Ovary (tissue), 9 donors: ENCODE data around the gene AFTPH. TPM values are rescaled to one million over a fixed set of nuclear protein-coding genes. Genes with fewer than 3 reads are reported as not detected.

Source experiments
- DNase-seq, 5 donors: peaks; one replicate each; pipeline ENCODE4 v3.0.0-alpha.2; 2019 to 2020
- H3K27ac ChIP-seq, 2 donors: fragments of 200-600 bp; one replicate each; pipeline versions ENCODE4 v1.5.1 to v1.8.0; 2019 to 2022
- H3K27me3 ChIP-seq: fragments of 200-600 bp; one replicate; pipeline ENCODE4 v1.8.0; 2022
- H3K36me3 ChIP-seq: fragments of 200-600 bp; sonication (generic); one replicate; pipeline ENCODE4 v1.5.1; 2019
- H3K4me1 ChIP-seq: one replicate; pipeline ENCODE4 v1.8.1; 2013; ENCODE audit warnings: mild to moderate bottlenecking, moderate library complexity; ENCODE audit not compliant: insufficient read depth
- H3K4me3 ChIP-seq: fragments of 200-600 bp; sonication (generic); one replicate; pipeline ENCODE4 v1.5.1; 2017
- H3K9me3 ChIP-seq, 2 donors: fragments of 200-600 bp in 1 of 2; sonication (generic) in 1 of 2; one replicate each; pipeline versions ENCODE4 v1.5.1 to v1.8.1; 2013 to 2019; ENCODE audit warnings: mild to moderate bottlenecking in 1 of 2, moderate library complexity in 1 of 2
- EP300 ChIP-seq: sonication (generic); formaldehyde crosslinking; IDR thresholded peaks from one replicate; pipeline ENCODE4 v1.6.1; 2017; ENCODE audit warnings: antibody characterized with exemption
- POLR2A ChIP-seq: fragments of 450-650 bp; IDR thresholded peaks from one replicate; pipeline ENCODE4 v1.6.1; 2017; ENCODE audit warnings: antibody characterized with exemption, mild to moderate bottlenecking, moderate library complexity
- WGBS, 3 donors: extraction: QIAGEN DNeasy Blood & Tissue Kit in 1 of 3; methylation state at CpG; one replicate each; pipeline versions ENCODE4 v1.1.5 to v1.1.7; 2013 to 2017; 5-methylcytosine and 5-hydroxymethylcytosine counted together
- intact Hi-C, 4 donors: fragments of 100-400 bp; cut with DNase I; formaldehyde crosslinking; loops; one replicate each; pipeline versions ENCODE4 v1.11.0 to v1.15.1; 2022 to 2023
- polyA plus RNA-seq, 2 donors: library from polyadenylated mRNA; stranded (reverse); fragments of 200-250 nt in 1 of 2; fragments of 350-450 nt in 1 of 2; fragmentation: Illumina TruSeq in 1 of 2; extraction: RNeasy Lipid Tissue Mini Kit (QIAGEN cat#74804) in 1 of 2; gene quantifications; one replicate each; pipeline ENCODE4 v1.2.3, GENCODE V29; 2013 to 2014
- total RNA-seq, 7 donors: library from RNA; depleted of rRNA in 2 of 7; stranded (reverse); fragments of >200 nt in 2 of 7; fragmentation: NEBNext Ultra II Directional in 3 of 7; extraction: Animal tissue kit (Norgen Biotek cat#: 25700) in 3 of 7; gene quantifications; one replicate each; pipeline versions ENCODE4 v1.1.0 to v1.2.4, GENCODE V29; 2016 to 2023
- TF ChIP-seq, protein P1 (sequence below), 3 donors: fragments of 450-650 bp in 2 of 3; fragments of 200-600 bp in 1 of 3; IDR thresholded peaks; one replicate each; pipeline versions ENCODE4 v1.5.1 to v1.8.0; 2016 to 2022; ENCODE audit warnings: antibody characterized with exemption in 3 of 3, mild to moderate bottlenecking in 1 of 3
- donor health status: DM: no; HTN: no; CAD: no; lungs with moderate emphysema.
- donor health status: DM: no; HTN: no; CAD: no.
- donor health status: Bipolar disorder and iron deficiency.
- donor health status: DM: yes; HTN: yes; CAD: no.
- donor health status: DM: no; HTN: no; CAD: no.
- donor health status: DM: yes; HTN: yes; CAD: no.

The AFTPH gene
- total and polyA plus RNA-seq, 9 donors, result 18.5 to 33.8 (median 27.6) TPM

DNA sequence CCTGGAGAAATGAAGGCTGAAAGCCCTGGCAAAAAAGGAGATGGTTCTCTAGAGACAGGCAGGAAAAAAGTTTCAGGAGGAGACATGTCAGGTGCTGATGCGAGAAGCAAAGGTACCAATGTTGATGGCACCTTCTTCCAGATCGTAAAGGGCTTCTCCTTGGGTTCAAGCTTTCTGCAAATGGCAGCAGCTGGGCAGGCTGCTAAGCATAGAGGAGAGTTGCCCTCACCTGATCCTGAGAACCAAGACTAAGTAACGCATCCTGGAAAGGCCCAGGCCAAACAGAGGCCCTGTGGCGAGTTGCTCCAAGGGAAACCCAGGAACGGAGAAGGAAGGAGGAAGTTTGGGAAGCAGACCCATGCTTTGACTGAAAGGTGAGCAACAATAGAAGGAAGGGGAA, 23.6 kb upstream of the AFTPH start:
- intact Hi-C loops, result no loop called here
- TF ChIP-seq POLR2A (no peak), EP300 (no peak)
- Histone ChIP-seq H3K9me3 (no peaks in the 10 kb centered on the region), H3K4me3 (no peak overlapping the region), H3K27me3 (no peaks in the 10 kb centered on the region), H3K27ac (no peak overlapping the region), H3K36me3 (no peaks in the 10 kb centered on the region), H3K4me1 (no peaks in the 10 kb centered on the region)
- DNase-seq, result no peak
- WGBS, 3 donors, result 84 to 90% (median 86%) methylated on average over 5 of the region's 5 CpGs

DNA sequence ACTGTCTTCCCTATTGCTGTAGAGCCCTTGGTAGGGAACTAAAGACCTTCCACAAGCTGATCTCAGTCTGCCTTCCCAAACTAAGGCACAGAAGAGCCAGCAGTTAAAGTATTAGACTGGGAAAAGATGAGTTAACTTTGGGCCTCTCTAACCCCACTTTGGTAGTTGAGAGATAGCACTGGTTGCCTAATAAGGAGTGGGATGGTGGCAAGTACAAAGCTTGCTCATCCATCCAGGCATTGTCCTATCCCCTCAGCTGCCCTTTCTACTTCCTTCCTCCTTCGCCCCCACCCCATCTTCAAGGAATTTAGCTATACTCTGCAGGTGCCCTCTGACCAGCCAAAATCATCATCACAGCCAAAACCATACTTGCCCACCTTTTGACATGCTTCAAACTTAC, 22.2 kb upstream of the AFTPH start:
- intact Hi-C loops, result no loop called here
- Histone ChIP-seq H3K27ac (no peak overlapping the region), H3K4me1 (no peaks in the 10 kb centered on the region), H3K4me3 (no peak overlapping the region), H3K36me3 (no peaks in the 10 kb centered on the region), H3K9me3 (no peaks in the 10 kb centered on the region), H3K27me3 (no peaks in the 10 kb centered on the region)
- DNase-seq, result no peak
- TF ChIP-seq, protein P1, sequence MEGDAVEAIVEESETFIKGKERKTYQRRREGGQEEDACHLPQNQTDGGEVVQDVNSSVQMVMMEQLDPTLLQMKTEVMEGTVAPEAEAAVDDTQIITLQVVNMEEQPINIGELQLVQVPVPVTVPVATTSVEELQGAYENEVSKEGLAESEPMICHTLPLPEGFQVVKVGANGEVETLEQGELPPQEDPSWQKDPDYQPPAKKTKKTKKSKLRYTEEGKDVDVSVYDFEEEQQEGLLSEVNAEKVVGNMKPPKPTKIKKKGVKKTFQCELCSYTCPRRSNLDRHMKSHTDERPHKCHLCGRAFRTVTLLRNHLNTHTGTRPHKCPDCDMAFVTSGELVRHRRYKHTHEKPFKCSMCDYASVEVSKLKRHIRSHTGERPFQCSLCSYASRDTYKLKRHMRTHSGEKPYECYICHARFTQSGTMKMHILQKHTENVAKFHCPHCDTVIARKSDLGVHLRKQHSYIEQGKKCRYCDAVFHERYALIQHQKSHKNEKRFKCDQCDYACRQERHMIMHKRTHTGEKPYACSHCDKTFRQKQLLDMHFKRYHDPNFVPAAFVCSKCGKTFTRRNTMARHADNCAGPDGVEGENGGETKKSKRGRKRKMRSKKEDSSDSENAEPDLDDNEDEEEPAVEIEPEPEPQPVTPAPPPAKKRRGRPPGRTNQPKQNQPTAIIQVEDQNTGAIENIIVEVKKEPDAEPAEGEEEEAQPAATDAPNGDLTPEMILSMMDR (IDR thresholded peaks at IDR 0.05), result no peak
- TF ChIP-seq POLR2A, result no peak
- TF ChIP-seq EP300, result no peak
- WGBS, 3 donors, result 76 to 88% (median 78%) methylated on average over 1 of the region's 1 CpG

DNA sequence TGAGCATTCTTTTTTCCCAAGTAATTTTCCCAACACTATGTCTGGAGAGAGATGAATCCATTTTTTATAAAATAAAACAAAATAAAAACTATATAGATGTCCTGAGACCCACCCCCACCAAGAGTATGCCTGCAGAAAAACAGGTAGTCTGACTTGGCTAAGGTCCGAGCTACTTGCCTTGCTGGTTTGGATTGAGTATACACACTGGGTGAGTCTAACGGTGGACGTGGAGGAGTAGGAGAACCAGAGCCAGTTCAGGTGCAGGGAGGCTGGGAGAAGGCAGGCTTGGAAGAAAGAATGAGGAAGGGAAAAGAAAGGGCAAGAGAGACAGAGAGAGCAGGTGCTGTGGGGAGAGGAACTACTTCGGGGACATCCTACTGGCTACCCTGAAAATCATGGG, 21.3 kb upstream of the AFTPH start:
- H3K9me3 ChIP-seq, result no peaks in the 10 kb centered on the region
- H3K27me3 ChIP-seq, result no peaks in the 10 kb centered on the region
- TF ChIP-seq EP300 (no peak), POLR2A (no peak)
- TF ChIP-seq, protein P1 (IDR thresholded peaks at IDR 0.05), result no peak
- 69 to 84% (median 81%) methylated on average over 4 of the region's 4 CpGs for WGBS, 3 donors
- no peak overlapping the region for H3K4me3 ChIP-seq
- H3K36me3 ChIP-seq, result no peaks in the 10 kb centered on the region
- DNase-seq, result no peak
- no peaks in the 10 kb centered on the region for H3K4me1 ChIP-seq
- no peak overlapping the region for H3K27ac ChIP-seq
- intact Hi-C loops, result no loop called here

DNA sequence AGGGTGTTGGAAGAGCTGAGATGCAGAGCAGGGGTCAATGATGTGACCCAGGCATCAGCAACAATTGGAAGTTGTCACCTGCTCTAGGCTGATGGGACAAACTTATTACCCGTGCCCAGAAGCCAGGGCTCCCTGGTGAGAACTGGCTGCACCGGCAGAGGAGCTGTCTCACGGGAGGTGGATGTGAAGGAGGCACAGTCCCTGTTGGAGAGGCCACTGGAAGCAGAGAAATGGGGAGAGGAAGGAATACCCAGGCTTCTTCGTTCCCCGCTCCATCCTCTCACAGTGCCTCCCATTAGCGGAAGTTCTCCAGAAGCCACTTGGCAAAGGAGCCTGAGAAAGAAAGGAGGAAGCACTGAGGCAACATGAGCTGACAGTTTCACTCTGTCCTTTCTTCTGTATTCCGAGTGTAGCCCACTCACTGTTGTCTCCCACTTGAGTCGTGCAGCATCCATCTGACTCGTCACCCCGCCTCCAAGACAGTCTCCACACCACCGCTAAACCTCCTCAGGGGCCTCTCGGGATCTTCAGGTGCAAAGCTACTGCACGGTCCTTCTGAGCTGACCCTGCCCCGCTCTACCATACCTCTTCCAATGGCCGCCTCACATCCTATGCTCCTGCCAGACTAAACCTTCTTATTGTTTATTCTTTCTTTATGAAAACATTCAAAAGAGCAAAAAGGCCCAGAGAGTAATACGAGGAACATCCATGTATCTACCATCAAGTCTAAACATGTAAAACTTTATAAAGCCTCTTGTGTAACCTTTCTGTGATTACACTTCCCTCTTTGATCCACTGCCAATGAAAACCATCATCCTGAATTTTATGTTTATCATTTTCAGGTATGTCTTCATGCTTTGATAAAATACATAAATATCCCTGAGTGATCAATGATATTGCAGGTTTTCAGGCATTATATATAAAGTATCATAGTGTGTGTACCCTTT, 19.1 kb upstream of the AFTPH start:
- Histone ChIP-seq H3K27me3 (no peaks in the 10 kb centered on the region), H3K36me3 (no peaks in the 10 kb centered on the region), H3K4me1 (no peaks in the 10 kb centered on the region), H3K4me3 (no peak overlapping the region), H3K27ac (no peak overlapping the region), H3K9me3 (no peaks in the 10 kb centered on the region)
- TF ChIP-seq, protein P1 (IDR thresholded peaks at IDR 0.05), result no peak
- TF ChIP-seq EP300 (no peak), POLR2A (no peak)
- intact Hi-C loops, result no loop called here
- 75 to 79% (median 76%) methylated on average over 16 of the region's 16 CpGs for WGBS, 3 donors
- no peak for DNase-seq

DNA sequence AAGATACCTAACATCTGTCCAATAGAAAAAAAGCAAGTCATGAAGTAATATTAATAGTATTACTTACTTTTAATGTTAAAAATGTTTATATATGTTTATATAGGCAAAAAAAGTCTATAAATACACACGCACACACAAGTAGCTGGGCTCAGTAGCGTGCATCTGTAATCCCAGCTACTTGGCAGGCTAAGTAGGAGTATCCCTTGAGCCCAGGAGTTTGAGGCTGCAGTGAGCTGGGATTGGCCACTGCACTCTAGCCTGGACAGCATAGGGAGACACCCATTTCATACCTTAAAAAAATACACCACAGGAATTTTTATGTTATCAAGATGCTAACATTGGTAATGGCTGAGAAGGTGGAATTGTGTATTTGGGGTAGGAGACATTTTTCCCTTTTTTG, 17.4 kb upstream of the AFTPH start:
- Histone ChIP-seq H3K4me1 (no peaks in the 10 kb centered on the region), H3K4me3 (no peak overlapping the region), H3K27ac (no peak overlapping the region), H3K9me3 (no peaks in the 10 kb centered on the region), H3K36me3 (no peaks in the 10 kb centered on the region), H3K27me3 (no peaks in the 10 kb centered on the region)
- intact Hi-C loops, result no loop called here
- WGBS, 3 donors, result 77 to 83% (median 78%) methylated on average over 2 of the region's 2 CpGs
- no peak for TF ChIP-seq EP300
- TF ChIP-seq, protein P1 (IDR thresholded peaks at IDR 0.05), result no peak
- no peak for TF ChIP-seq POLR2A
- no peak for DNase-seq
